ENCODE measurements around the gene MYO1B.

Gene MYO1B

DNA sequence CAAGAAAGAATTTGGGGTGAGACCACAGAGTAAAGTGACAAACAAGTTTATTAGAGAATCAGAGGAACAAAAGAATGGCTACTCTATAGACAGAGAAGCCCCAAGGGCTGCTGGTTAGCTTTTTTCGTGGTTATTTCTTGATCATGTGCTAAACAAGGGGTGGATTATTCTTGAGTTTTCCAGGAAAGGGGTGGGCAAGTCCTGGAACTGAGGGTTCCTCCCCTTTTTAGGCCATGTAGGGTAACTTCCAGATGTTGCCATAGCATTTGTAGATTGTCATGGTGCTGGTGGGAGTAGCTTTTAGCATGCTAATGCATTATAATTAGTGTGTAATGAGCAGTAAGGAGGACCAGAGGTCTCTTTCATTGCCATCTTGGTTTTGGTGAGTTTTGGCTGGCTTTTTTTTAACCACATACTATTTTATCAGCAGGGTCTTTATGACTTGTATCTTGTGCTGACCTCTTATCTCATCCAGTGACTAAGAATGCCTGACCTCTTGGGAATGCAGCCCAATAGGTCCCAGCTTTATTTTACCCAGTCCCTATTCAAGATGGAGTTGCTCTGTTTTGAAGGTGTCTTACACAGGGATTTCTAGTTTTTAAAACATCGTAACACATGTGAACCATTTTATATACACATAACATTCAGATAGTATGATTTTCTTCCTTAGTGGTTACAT lies 77.8 kb downstream of the MYO1B start:
- no peak for DNase-seq (ENCODE audit: low spot score)

DNA sequence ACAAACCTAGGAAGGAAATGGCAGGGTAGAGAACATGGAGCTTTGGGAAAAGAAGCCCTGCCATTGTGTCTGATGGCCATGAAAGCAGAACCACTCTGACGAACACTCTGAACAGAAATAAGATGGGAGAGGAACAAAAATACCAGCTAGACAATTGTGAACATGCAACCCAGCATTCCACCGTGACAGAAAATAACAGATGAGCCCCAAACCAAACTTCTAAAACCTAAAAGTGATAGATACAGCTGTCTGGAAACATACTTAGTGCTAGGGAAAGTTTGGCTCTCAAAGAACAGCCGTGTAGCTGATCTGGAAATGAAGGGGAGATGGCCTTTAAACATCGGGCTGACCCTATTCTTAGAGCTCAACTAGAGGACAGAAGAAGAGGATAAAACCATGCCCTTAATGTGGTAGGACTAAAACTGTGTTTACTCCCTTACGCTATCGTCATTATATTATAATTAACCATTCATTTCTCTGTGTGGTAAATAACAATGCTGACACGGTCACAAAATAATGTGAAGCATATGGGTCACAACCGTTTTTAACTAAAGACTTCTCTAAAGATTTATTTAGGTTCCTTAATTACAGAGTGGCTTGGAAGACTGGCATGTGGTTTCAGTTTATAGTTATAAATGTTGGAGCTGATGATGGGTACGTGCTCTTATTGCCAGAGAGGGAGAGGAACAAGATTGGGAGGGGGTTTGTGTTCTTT lies 80.6 kb downstream of the MYO1B start:
- no peak for DNase-seq (ENCODE audit: low spot score)

DNA sequence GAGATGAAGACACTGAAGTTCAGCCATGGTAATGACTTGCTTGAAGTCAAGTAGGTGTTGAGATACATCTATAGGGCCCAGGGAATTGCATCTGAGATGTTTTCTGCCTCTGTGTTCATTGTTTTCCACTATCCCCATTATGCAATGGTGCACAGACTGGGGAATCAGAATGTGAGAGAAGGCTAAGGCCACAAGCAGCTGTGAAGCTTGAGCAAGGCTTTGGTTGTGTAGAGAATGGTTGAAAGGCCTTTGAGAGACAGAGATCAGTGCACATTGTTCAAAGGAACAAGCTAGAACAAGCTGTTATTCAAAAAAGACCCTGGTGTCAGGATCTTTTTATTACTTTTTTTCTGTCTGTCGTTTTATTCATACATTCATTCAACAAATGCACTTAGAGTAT lies 82.3 kb downstream of the MYO1B start:
- DNase-seq (ENCODE audit: low spot score) = no peak

DNA sequence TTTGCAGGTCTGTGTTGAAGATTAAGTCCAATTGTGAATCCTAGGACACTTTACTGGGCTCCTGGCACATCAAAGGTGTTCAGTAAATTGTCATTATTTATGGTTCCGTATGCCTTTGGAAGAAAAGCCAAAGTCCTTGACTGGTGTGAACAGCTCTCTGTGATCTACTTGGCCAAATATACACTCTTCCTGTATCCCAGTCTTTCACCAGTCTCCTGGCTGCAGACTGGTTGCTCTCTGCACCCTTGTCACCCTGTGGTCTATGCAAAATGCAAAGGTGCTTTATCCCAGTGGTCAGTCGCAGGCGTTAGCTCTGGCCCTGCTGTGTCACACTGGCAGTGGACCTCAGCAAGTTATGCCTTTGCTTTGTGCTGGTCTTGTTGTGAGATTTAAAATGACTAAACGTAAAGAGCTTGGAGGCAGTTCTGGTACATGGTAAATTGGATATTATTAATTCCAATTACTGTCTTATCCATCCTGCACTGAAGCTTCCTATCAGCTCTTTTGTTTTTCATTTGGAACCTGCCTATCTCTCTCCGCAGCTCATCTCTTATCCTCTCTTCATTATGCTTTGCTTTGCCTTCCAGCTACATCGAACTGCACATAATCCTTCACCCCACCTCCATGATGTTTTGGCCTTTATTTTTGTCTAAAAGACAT lies 83.1 kb downstream of the MYO1B start:
- no peak for DNase-seq (ENCODE audit: low spot score)

DNA sequence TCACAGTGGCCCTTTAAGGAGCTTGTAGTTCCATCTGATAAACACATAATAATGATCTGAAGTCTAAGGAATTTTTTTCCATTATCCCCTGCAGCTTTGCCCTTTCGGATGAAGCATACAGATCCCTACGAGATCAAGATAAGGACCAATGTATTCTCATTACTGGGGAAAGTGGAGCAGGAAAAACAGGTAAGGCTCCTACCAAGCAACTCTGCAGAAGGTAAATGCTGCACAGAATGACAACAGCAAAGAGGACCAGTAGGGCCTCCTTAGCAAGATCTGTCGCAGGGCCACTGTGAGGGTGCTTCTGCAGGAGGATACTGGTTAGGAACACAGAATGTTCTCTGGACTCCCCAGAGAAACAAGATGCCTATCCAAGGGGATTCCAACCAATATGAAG lies 84.6 kb downstream of the MYO1B start:
- no peak for DNase-seq (ENCODE audit: low spot score)

DNA sequence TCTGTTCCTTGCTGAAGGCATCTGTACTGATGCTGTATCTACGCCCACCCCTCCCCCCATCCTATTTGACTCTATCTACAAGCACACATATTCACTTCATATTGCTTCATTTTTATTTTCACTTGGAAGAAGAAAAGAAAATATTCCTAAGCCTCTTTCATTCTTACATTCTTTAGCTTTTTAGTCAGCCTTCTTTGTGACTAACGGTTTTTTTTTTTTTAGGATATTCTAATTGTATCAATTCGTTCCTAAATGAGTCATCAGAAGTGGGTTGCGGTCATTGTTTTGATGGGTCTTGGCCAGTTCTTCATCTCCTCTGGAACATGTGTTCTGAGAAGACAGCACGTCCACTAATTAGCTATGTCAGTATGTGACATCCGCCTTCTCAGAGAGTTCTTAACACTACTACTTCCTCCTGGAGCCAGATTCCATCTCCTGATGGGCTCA lies 88.7 kb downstream of the MYO1B start:
- DNase-seq (ENCODE audit: low spot score) = no peak

DNA sequence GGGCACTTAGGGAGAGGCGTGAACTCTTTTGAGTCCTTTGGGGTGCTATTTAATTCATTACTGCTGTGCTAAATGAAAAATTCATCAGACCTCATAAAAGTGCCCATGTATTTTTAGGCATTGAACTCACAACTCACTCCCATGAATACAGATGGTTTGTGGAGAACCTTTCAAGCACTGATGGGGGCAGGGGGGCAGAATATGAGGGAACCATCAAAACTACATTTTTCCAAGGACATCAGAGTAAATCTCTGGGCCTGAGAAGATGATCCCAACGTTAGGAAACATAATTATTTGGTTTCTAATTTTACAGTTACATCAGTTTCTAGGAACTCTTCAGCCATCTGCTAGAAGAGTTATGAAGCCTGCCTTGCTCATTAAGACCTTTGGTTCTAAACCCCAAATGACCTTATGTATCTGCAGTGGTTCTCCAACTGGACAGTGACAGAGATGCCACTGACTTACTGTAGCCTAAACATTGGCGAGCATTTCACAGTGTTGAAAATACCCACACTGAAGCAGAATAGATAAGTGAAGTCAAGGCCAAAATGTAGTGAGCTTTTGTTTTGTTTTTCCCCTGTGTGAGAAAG lies 90.8 kb downstream of the MYO1B start:
- no peak for DNase-seq (ENCODE audit: low spot score)

DNA sequence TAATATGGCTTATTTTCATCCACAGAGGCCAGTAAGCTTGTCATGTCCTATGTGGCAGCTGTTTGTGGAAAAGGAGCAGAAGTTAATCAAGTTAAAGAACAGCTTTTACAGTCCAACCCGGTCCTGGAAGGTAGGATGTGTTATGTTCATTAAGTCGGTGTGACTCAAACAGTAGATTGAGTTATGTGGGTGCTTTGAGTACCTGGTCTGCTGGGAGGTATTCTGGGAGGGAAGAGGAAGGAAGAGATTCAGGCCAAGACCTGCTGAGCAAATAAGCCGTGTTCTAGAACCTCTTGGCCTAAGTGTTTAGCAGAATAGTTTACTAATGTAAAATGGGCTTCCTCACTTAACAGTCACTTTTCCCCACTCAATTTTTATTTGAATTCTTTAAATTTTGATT lies 96.2 kb downstream of the MYO1B start:
- no peak for DNase-seq (ENCODE audit: low spot score)

DNA sequence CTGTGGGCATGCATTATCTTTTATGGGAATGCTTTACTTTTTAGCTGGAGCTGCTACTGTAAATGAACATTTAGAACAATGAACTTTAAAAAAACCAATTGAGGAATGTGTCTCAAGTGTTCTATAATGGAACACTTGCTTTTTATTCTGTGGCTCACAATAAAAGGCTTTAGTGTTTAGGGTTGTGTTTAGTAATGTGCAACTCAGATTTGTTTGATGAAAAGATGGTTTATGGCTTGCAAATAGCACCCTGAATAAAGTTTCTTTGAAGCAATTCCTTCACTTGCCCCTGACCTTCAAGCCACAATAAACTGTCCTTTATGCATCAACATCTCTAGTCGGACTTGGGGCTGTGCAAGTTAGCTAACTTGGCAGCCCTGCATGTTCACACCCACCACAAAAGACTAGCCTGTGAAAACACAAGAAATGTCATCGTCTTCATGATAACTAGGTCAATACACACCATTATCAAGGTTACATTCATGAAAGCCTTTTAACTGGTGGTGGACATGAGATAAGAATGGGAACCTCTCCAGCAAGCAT lies 98.7 kb downstream of the MYO1B start:
- no peak for DNase-seq (ENCODE audit: low spot score)

DNA sequence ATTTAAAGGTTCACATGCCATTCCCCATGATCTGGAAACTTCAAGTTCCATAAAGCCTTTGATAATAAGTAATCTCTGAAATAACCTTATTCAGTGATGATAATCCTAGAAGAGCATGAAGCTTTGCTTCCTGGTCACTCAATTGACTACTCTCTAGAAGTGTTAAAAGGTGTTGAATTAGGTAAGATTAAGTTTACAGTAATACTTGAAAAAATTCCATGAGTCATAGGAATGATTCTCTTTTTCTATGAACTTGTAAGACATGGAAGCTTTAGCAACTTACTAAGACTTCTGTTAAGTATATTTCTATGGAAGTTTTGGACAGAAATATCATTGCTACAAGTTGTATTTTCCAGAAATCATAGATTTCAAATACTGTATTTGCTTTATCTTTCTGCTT lies 100.6 kb downstream of the MYO1B start:
- peak; percentile 18 for DNase-seq (ENCODE audit: low spot score)

DNA sequence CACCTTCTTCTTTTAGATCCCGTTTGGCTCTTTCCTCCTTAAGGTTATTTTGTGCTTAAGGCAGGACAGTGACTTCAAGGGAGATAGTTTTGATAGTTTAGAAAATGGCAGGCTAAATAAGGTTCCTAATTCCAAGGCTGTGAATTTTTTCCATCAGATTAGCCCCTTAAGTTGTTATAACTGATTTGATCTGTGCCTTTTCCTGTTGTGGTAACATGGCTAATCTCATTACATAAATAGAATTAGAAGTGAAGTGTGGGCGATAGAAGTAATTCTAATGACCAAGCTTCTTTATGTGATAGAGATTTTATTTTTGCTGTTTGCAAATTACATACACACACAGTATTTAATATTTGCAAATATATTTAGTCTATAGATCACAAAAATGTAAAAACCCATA lies 102.0 kb downstream of the MYO1B start:
- no peak for DNase-seq (ENCODE audit: low spot score)

DNA sequence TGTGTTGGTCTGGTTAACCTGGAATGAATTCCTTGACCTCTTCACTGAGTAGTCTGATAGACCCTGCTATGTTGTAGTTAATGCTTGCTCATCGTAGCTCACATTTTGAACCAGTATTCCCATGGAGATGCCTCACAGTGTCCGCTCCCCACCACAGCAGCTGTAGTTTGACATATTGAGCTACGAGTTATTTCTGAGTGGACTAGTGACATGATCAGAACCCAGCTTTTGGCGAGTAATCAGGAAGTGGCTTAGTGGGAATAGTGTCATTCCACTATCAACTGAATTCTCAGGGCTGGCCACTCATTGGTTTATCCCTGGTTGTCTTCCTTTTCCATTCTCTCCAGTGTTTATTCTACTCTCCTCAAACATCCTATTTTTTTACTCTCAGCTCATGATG lies 102.7 kb downstream of the MYO1B start:
- DNase-seq (ENCODE audit: low spot score) = peak; percentile 19

DNA sequence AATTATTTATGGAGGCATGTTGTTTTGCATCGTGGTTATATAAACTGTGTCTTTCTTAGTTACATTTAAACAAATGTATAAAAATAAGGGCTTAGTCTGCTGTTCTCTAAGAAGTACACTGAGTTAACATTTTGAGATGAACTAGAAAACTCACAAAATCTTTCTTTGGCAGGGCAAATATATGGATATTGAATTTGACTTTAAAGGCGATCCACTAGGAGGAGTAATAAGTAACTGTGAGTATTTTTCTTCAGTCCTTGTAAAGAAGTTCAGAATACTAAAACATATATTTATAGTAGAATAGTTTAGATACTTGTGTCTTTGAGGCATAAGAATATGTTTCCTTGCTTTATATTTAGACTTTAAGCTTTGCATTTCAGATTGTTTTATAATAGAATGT lies 104.8 kb downstream of the MYO1B start:
- no peak for DNase-seq (ENCODE audit: low spot score)

DNA sequence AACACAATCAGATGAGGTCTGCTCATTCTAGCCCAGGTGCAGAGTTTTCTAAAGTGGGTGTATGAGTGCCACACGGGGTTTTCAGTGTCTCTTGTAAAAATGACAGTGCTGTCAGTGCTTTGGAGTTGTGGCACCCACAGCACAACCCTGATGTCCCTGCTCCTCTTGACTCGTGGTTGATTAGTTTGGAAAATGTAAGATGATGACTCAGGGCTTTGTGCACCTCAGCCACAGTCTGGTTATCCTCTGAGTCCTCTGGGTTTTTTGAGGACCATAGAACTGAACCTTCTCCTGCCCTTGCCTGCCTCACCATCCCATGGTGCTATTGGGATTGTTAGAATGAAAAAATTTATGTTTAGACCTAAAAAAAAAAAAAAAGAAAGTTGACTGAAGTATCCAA lies 105.6 kb downstream of the MYO1B start:
- DNase-seq (ENCODE audit: low spot score) = peak; percentile 18

DNA sequence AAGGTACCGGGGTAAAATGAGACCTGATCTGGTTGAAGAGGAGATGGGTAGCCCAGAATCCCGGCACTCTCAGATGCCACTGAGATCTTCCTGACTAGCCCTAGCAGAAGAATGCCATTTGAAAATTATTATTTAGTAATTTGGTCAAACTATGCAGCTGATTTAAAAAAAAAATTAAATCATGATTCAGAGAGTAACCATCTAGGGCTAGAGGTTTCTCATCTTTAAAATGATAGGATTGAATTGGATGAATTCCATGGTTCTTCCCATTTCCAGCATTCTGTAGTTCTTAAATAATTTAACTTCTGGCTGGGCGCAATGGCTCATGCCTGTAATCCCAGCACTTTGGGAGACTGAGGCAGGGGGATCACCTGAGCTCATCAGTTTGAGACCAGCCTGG lies 106.1 kb downstream of the MYO1B start:
- DNase-seq (ENCODE audit: low spot score) = no peak

DNA sequence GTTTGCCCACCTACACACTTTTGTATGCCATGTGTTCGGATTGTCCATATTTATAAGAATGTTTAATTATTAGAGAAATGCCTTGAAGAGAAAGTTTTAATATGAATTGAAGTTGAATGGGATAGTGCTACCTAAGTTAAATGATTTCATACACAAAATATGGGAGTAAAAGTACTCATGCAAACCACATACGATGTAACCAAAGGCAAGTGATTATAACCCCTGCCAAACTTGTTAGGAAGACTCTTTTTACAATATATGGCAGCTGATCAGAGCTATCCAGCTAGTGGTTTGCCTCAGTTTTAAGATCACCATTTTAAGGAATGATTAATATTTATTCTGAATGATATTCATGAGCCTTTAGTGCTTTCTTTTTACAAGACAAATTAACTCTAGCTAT lies 106.7 kb downstream of the MYO1B start:
- DNase-seq (ENCODE audit: low spot score) = no peak

DNA sequence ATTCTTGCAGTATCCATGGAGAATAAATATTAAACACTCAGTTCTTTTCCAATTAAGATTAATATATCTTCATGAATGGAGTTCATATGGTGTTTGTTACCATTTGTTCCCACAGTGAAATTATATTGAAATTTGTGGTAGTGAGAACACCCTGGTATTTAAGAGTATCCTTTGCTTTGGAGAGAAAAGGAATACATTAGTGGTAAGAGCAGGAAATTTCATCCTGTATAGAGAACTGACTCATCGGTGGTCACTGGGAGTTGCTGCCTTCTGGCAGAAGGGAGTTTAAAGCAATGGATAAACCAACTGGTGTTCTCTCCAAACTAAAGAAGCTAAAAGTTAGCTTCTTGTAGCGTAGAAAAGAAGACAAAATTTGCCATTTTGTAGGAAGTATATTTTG lies 107.3 kb downstream of the MYO1B start:
- peak; percentile 43 for DNase-seq (ENCODE audit: low spot score)

DNA sequence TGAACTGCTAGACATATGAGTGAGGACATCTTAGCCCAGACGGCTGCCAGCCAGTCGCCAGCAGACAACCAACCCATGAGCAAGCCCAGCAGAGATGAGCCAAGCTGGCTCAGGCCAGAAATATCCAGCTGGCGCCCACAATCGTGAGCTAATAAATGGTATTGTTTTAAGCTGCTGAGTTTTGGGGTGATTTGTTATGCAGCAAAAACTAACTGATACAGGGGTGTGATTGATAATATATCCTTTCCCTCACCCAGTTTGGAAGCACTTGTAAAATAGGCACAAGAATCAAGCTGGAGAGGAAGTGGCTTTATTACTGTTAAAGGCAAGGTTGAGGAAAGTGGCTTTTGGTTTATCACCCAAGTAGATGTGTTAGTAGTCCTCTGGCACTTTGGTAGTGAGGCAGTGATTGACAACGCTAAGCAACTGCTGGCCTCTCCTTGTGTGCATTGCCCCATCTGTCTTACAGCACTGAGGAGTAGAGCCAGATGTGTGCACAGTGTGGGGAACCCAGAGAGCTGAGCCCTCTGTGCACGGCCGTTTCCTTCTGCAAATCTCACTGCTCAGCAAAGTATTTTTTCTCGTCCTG lies 110.1 kb downstream of the MYO1B start:
- DNase-seq (ENCODE audit: low spot score) = no peak

DNA sequence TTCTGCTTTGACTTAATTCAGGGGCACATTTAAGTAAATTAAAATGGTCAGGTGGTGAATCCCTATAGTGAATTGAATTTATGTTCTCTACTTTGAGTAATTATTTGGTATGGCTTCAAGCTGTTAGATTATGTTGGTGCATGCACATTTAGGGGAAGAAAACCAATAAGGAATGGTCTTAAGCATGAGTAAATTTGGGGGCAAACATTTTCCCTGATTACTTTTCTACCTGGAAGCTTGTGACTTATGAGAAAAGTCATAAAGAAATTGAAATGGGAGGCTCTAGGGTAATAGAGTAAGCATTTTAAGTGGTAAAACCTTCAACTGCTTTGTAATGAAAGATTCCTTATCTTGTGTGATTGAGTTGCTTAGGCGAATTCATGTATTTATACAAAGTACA lies 112.5 kb downstream of the MYO1B start:
- DNase-seq (ENCODE audit: low spot score) = no peak

DNA sequence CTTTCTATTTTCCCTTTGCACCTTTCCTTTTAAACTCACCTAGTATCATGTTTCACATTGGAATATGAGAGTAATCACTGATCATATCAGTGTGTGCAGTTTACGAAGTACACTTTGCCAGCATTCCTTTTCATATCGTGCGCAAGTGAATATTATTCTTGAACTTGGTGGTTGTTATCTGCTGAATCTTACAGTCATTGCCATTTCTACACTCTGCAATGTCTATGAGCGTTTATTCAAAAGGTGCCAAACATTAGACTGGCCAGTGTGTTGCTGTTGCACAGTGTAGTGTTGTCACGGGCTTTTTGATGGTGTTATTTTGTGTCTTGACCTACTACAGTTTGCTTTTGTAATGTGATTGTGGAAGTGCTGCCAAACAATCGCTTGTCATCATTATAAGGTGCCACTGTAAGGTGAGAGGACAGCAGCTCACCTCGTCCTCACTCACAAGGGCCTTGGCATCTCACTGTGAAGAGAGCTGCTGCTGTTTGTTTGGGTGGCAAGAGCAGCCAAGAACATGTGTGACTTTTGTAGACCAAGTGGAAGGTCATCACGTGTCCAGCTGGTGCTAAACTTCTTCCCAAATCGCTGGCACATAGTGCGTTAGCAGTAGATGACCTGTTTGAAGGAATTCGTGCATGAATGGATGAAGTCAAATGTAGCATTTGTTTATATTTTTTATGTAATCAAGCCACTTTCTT lies 113.3 kb downstream of the MYO1B start:
- DNase-seq (ENCODE audit: low spot score) = no peak

DNA sequence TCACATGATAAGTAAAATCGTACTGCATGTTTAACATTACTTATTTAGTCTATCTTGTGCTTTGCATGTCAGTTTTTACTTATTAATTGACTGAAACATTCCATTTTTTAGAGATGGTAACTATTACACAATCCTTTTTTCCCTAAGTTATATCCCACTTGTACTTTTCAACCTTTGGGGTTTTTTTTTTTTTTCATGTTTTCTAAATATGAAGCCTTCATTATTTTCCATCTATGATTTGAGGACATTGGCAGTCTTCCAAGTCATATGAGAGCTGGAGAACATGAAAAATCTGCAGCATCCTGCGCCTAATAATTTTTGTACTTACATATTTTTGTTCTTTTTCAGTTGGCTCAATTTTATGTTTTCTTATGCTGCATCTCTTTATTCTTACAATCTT lies 113.9 kb downstream of the MYO1B start:
- no peak for DNase-seq (ENCODE audit: low spot score)

DNA sequence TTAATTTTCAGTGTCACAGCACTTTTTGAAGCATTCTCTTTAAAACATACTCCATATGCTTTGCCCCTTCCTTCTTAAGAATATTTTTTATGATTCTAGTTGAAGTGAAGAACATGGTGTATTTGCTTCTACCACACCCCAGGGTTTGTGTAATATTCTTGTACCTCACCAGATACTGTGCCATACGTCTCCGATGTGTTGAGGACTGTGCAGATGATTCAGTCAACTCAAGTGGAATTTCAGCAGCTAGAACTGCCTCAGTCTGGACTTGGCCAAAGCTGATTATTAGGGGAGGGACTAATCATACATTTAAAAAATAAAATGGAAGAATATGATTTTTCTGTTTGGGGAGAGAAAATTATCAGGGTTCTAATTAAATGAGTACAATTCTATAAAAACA lies 115.7 kb downstream of the MYO1B start:
- DNase-seq (ENCODE audit: low spot score) = no peak

All from RKO (cell line).